ENCODE data around the gene LGALS7.

Gene LGALS7

GRCh38 chr19:38726761-38727301 is 46.5 kb downstream of the LGALS7 start:
- DNase-seq (ENCODE audit: low read depth), result no peak

- DNase-seq (ENCODE audit: low read depth), result no peak
Observed at GRCh38 chr19:38726284-38726673, 47.0 kb downstream of the LGALS7 start.

DNA sequence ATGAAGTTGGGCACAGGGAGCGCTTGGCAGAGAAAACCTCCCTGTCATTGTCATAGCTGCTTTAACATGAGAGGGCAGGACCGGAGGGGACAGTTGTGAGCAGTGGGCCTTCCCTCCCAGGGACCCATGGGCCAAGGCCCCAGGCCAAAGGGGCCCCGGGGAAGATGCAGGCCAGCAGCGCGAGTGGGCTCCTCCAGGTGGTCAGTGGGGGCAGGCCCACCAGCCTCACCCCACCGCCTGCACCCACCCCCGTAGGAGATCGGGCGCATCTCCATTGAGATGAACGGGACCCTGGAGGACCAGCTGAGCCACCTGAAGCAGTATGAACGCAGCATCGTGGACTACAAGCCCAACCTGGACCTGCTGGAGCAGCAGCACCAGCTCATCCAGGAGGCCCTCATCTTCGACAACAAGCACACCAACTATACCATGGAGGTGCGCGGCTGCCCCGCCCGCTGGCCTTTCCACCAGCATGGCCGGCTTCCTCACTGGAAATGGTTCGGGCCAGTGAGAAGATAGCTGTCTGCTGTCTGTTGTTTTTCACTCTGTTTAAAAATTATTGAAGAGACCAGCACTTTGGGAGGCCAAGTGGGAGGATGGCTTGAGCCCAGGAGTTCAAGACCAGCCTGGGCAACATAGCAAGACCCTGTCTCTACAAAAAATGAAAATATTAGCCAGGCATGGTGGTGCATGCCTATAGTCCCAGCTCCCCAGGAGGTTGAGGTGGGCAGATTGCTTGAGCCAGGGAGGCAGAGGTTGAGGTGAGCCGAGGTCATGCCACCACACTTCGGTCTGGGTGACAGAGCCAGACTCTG is 47.6 kb downstream of the LGALS7 start:
- DNase-seq (ENCODE audit: low read depth), result no peak

GRCh38 chr19:38723990-38724854 is 49.1 kb downstream of the LGALS7 start:
- no peak for DNase-seq (ENCODE audit: low read depth)

- no peak for DNase-seq (ENCODE audit: low read depth)
Observed at GRCh38 chr19:38723606-38723965, 49.7 kb downstream of the LGALS7 start.

- DNase-seq (ENCODE audit: low read depth), result no peak
Observed at GRCh38 chr19:38722947-38723605, 50.2 kb downstream of the LGALS7 start.

GRCh38 chr19:38721979-38722773 is 51.1 kb downstream of the LGALS7 start:
- DNase-seq (ENCODE audit: low read depth), result no peak

DNA sequence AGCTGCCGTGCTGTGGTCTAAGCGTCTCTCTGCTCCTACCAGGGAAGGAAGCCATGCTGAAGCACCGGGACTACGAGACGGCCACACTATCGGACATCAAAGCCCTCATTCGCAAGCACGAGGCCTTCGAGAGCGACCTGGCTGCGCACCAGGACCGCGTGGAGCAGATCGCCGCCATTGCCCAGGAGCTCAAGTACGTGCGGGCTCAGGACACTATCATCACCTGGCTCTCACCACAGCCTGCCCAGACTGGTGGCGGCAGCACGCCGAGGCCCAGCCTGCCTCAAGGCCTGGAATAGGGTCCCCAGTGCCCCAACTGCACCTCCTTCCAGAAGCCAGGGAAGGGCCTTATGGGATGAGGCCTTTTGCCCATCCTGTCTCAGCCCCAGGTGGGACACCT is 51.8 kb downstream of the LGALS7 start:
- no peak for DNase-seq (ENCODE audit: low read depth)
